HG03280 (cell line): Measurements from ENCODE around the gene VCAM1.

ENCODE experiments used
- ATAC-seq: cut with Tn5 transposase; IDR thresholded peaks from one replicate; pipeline ENCODE4 v1.9.1; 2021; ENCODE audit warnings: mild to moderate bottlenecking, moderate library complexity; ENCODE audit not compliant: unreplicated experiment

VCAM1 gene

GRCh38 chr1:100721526-100722207 is 2.1 kb downstream of the VCAM1 start:
- ATAC-seq: no peak

- no peak for ATAC-seq
Measured at GRCh38 chr1:100722221-100722620, 2.7 kb downstream of the VCAM1 start.

GRCh38 chr1:100724281-100724680 is 4.7 kb downstream of the VCAM1 start:
- ATAC-seq: no peak

GRCh38 chr1:100730130-100730529 is 10.6 kb downstream of the VCAM1 start:
- no peak for ATAC-seq

GRCh38 chr1:100731309-100731708 is 11.8 kb downstream of the VCAM1 start:
- ATAC-seq: no peak

GRCh38 chr1:100731758-100732157 is 12.2 kb downstream of the VCAM1 start:
- no peak for ATAC-seq

GRCh38 chr1:100734676-100735075 is 15.1 kb downstream of the VCAM1 start:
- no peak for ATAC-seq

GRCh38 chr1:100735244-100735643 is 15.7 kb downstream of the VCAM1 start:
- ATAC-seq: no peak

- no peak for ATAC-seq
Measured at GRCh38 chr1:100736324-100736723, 16.8 kb downstream of the VCAM1 start.

GRCh38 chr1:100736746-100737145 is 17.2 kb downstream of the VCAM1 start:
- ATAC-seq: no peak

GRCh38 chr1:100746542-100746932 is 27.0 kb downstream of the VCAM1 start:
- no peak for ATAC-seq

GRCh38 chr1:100747771-100748170 is 28.2 kb downstream of the VCAM1 start:
- no peak for ATAC-seq

GRCh38 chr1:100750005-100750885 is 30.7 kb downstream of the VCAM1 start:
- no peak for ATAC-seq

- ATAC-seq: no peak
Measured at GRCh38 chr1:100752791-100753190, 33.2 kb downstream of the VCAM1 start.

GRCh38 chr1:100757946-100758345 is 38.4 kb downstream of the VCAM1 start:
- ATAC-seq: no peak

GRCh38 chr1:100759188-100759587 is 39.6 kb downstream of the VCAM1 start:
- no peak for ATAC-seq

- no peak for ATAC-seq
Measured at GRCh38 chr1:100760511-100760910, 41.0 kb downstream of the VCAM1 start.

GRCh38 chr1:100762461-100762860 is 42.9 kb downstream of the VCAM1 start:
- no peak for ATAC-seq

GRCh38 chr1:100767176-100767890 is 47.8 kb downstream of the VCAM1 start:
- ATAC-seq: no peak

GRCh38 chr1:100769323-100769722 is 49.8 kb downstream of the VCAM1 start:
- ATAC-seq: no peak

- no peak for ATAC-seq
Measured at GRCh38 chr1:100769906-100770646, 50.5 kb downstream of the VCAM1 start.
